Measurements from ENCODE around the gene GBX2.

- TF ChIP-seq SIN3A (IDR thresholded peaks at IDR 0.05; ENCODE audit: borderline replicate concordance, insufficient read depth, low read length) (no peak), REST (IDR thresholded peaks at IDR 0.05; ENCODE audit: insufficient read depth in 1 of 2, low read depth in 2 of 2, low read length in 2 of 2) (no peak), TAF1 (IDR thresholded peaks at IDR 0.05; ENCODE audit: borderline replicate concordance, insufficient read depth, low read length) (no peak)
These were observed 1.3 kb downstream of the GBX2 start for GRCh38 chr2:236166796-236167296.

Measured in PFSK-1 (cell line).